Fibroblast of mammary gland (primary cell): ENCODE measurements around the gene F8.
"Not testable (repeated sequence)": the region's sequence is repeated elsewhere in the genome, so short reads cannot be mapped to it uniquely, and the experiment has no call there.

Source experiments
- DNase-seq: peaks from one replicate; pipeline ENCODE4 v3.0.0-alpha.2; 2010; ENCODE audit warnings: low read depth
- H3K4me3 ChIP-seq: 2 replicates; pipeline ENCODE4 v1.5.1; 2011; ENCODE audit warnings: low read depth, mild to moderate bottlenecking, low read length, moderate library complexity; ENCODE audit not compliant: control insufficient read depth
- CTCF ChIP-seq: conservative IDR thresholded peaks from 2 replicates; pipeline ENCODE4 v1.5.1; 2011; ENCODE audit warnings: low read depth, low read length, inconsistent platforms; ENCODE audit not compliant: control insufficient read depth, insufficient read depth

Gene F8

GRCh38 chrX:154818916-154819770, 203.4 kb downstream of the F8 start:
- H3K4me3 ChIP-seq = no peak overlapping the region
- DNase-seq = no peak
- no peak for TF ChIP-seq CTCF

DNA sequence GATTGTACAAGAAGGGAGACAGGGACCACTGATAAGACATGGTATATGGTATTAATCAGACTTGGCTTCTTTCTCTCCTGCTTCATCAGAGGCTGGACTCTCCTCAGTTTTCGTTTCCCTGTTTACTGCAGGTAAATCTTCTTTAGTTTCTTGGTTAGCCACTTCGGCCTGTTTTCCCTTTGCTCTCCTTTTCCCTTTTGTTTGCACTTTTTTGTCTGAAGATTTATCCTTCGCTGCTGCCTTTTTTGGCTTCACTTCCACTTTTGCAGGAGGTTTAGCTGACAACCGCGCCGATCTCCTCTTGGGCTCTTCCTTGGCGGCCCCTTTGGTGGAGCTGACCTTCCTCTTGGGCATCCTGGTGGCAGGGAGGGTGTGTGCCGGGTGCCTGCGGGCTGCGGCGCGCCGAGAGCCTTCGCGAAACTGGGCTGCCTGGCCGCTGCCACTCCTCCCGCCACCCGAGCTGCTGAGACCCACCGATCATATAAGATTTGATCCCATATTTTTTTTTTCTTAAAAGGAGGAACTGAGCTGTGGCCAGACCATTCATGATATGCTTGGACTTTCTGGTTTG, 205.4 kb downstream of the F8 start:
- H3K4me3 ChIP-seq, DNase-seq: not testable (repeated sequence)

DNA sequence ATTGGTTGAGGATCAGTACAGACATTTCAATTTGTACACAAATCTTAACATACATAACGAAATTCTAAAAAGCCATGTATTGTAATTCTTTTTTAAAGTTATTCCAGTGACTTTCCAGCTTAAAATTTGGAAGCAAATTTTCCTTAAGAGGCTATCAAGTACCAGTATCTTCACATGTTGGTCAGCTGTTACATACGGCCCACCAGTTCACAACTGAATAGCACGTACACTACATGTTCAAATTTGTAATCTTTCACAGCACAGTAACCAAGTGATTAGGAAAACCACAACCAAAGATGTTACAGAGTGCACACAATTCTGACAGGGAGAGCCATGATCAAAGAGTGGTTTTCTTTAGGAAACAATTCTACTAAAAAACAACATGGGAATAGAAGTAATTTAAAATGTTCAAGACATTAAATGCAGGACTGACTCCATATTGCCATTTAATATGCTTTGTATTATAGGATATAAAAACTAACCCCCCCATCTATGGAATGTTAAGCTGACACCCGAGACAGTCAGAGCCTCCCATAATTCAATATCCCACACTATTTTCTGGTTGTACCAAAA, 206.1 kb downstream of the F8 start:
- DNase-seq, H3K4me3 ChIP-seq: not testable (repeated sequence)

GRCh38 chrX:154815274-154815818, 207.2 kb downstream of the F8 start:
- TF ChIP-seq CTCF = no peak
- H3K4me3 ChIP-seq = no peak overlapping the region
- no peak for DNase-seq

- TF ChIP-seq CTCF = no peak
- no peak for DNase-seq
- H3K4me3 ChIP-seq = no peak overlapping the region
Observed at GRCh38 chrX:154813801-154814200, 208.7 kb downstream of the F8 start.

GRCh38 chrX:154812341-154813101, 210.0 kb downstream of the F8 start:
- no peak overlapping the region for H3K4me3 ChIP-seq
- TF ChIP-seq CTCF = no peak
- DNase-seq = no peak

- no peak for TF ChIP-seq CTCF
- DNase-seq = no peak
- H3K4me3 ChIP-seq = no peak overlapping the region
Observed at GRCh38 chrX:154809939-154810665, 212.4 kb downstream of the F8 start.
